ENCODE results near the gene BARX2.

- TF ChIP-seq CTCF (IDR thresholded peaks at IDR 0.05) (no peak), POLR2A (IDR thresholded peaks at IDR 0.05) (no peak)
These were observed 85.1 kb downstream of the BARX2 start for GRCh38 chr11:129460714-129461113.
